ENCODE data around the gene ZXDA.
A peak's percentile ranks its signal among the peaks of the same experiment; 100 is the strongest.
"Not testable (repeated sequence)": the region's sequence is repeated elsewhere in the genome, so short reads cannot be mapped to it uniquely, and the experiment has no call there.

Gene ZXDA, protein sequence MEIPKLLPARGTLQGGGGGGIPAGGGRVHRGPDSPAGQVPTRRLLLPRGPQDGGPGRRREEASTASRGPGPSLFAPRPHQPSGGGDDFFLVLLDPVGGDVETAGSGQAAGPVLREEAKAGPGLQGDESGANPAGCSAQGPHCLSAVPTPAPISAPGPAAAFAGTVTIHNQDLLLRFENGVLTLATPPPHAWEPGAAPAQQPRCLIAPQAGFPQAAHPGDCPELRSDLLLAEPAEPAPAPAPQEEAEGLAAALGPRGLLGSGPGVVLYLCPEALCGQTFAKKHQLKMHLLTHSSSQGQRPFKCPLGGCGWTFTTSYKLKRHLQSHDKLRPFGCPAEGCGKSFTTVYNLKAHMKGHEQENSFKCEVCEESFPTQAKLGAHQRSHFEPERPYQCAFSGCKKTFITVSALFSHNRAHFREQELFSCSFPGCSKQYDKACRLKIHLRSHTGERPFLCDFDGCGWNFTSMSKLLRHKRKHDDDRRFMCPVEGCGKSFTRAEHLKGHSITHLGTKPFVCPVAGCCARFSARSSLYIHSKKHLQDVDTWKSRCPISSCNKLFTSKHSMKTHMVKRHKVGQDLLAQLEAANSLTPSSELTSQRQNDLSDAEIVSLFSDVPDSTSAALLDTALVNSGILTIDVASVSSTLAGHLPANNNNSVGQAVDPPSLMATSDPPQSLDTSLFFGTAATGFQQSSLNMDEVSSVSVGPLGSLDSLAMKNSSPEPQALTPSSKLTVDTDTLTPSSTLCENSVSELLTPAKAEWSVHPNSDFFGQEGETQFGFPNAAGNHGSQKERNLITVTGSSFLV

DNA sequence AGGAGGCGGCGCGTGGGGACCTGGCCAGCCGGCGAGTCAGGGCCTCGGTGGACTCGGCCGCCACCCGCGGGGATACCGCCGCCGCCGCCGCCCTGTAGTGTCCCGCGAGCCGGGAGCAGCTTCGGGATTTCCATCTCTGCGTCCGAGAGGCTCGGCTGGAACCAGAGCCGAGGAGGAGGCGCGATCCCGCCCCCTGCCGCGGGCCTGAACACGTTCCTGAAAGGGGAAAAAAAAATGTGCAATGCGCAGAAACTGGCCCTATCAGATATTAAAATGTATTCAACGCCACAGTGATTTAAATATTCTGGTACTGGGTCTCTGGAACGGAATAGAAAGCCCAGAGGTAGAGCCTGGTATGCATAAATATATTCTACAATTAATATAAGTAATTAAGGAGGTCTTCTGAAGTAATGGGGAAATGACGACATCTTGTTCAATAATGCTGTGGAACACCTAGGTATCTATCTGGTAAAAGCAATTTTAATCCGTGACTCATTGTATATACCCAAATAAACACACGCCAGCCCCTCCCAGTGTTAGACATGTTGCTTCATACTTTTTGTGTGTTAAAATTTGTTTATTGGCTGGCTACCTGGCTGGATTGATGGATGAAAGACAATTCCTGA, at the start of gene ZXDA:
ZXDA (minus strand) TSS at position 172 of the 626 bp plus-strand sequence; CDS start at position 134, 38 bp downstream.
- Mint-ChIP-seq H3K27ac (peak within 1 kb of the TSS; percentile 97 to 98), H3K4me3 (peak within 1 kb of the TSS; percentile 64 to 82)
- not testable (repeated sequence) for H3K9me3 Mint-ChIP-seq, H3K27me3 Mint-ChIP-seq, H3K4me1 Mint-ChIP-seq
- peak; percentile 63 for ATAC-seq
- DNase-seq: peak; percentile 2 to 15

DNA sequence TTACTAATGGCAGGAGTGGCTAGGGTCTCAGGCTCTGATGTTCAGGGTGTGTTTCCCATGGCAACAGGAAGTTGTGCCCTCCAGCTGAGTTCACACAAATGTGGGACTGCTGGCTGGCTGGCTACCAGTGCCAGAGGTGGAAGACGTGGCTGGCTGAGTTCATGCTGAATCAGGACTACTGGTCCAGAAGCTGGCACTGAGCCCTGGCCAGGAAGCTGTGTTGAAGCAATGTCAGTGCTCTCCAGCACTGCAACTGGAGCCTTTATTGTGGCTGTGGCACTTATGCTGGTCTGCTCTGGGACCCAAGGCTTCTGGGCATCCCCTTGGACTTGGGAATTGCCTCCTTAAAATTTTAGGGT, 42.0 kb upstream of the ZXDA start:
- peaks cover 5 to 13% of the 10 kb centered on the region in 2 donors for H3K9me3 Mint-ChIP-seq
- H3K27ac Mint-ChIP-seq: no peak overlapping the region
- H3K27me3 Mint-ChIP-seq: no peaks in the 10 kb centered on the region
- H3K4me3 Mint-ChIP-seq: no peak overlapping the region
- no peak for DNase-seq
- H3K4me1 Mint-ChIP-seq: no peaks in the 10 kb centered on the region
- ATAC-seq: no peak

DNA sequence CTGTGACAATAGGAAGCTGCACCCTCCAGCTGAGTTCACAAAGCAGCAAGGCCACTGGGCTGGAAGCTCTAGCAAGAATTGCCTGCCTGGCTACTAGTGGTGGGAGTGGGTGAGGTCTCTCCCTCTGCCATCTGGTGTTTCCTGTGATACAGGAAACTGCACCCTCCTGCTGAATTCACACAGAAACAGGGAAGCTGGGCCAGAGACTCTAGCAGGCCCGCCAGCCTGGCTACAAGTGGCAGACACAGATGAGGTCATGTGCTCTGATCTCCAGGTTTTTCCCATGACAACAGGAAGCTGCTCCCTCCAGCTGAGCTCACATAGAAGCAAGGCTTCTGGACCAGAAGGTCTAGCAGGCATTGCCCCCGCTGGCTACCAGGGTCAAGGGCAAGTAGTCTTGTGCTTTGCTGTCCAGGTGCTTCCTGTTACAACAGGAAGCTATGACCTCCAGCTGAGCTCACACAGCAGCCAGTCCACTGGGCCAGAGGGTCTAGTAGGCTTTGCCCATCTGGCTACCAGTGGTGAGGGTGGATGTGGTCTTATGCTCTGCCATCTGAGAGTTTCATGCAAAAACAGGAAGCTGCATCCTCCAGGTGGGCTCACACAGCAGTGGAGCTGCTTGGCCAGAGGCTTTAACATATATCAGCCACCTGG, 41.5 kb upstream of the ZXDA start:
- no peak overlapping the region for H3K27ac Mint-ChIP-seq

DNA sequence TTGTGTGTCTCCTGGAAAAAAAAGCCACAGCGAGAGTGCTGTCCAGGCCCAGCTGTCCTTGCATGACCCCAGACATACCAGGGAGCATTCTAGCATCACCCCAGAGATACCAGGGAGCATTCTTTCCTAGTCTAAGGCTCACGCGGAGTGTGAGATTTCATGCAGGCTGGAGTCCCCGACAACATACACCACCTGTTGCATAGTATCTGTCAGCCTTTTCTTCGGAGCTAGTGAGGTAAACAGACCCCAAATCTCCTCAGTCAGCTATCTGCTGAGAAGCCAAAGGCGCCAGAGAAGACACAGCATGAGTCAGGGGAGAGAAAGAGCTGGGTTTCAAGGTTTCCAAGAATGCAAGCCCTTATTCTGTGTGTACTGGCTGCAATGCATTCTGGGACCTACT, 23.1 kb upstream of the ZXDA start:
- Mint-ChIP-seq H3K9me3 (no peaks in the 10 kb centered on the region), H3K4me1 (no peaks in the 10 kb centered on the region), H3K27me3 (no peaks in the 10 kb centered on the region), H3K27ac (no peak overlapping the region), H3K4me3 (no peak overlapping the region)
- no peak for DNase-seq
- no peak for ATAC-seq

More for the DNA sequence above, 41.5 kb upstream of the ZXDA start:
- Mint-ChIP-seq H3K9me3 (peaks cover 5 to 13% of the 10 kb centered on the region in 2 donors), H3K27me3 (no peaks in the 10 kb centered on the region), H3K4me1 (no peaks in the 10 kb centered on the region), H3K4me3 (no peak overlapping the region)
- ATAC-seq (no peak), DNase-seq (no peak)

DNA sequence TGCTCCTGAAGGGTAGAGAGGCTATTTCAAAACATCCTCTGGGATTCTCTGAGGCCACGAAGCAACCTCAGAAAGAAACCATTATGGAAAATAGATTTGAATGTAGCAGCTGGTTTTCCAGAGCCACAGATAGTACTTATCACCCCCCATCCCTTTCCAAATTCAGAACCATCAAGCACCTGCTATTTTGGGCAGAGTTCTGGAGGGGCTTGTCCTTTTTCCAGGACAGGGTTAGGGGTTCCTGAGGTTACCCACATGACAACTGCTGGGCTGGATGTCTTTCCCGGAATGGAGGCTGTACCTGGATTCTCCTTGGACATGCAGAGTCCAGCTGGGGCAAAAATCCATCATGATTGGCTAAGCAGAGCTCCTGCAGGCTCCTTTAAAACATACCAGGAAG, 22.0 kb upstream of the ZXDA start:
- ATAC-seq (no peak), DNase-seq (no peak)
- Mint-ChIP-seq H3K4me3 (no peak overlapping the region), H3K27me3 (no peaks in the 10 kb centered on the region), H3K27ac (no peak overlapping the region), H3K9me3 (no peaks in the 10 kb centered on the region), H3K4me1 (no peaks in the 10 kb centered on the region)

DNA sequence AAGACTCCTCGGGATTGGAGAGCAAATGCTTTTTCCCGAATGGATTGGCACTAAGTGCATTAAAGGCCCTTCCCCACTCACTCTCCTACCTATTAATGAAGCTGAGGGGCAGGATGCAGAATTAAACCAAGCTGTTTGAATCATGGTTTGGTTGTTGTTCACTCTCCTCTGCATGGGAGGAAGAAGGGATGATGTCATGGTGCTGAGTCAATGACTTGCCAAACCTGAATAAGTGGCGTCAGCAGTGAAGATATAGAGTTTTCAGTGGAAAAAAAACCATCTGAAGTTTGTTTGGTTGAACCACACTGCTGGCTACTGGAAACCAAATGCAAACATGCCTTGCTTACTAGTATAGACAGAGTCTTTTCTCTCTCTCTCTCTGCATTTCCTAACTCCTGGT, 19.8 kb upstream of the ZXDA start:
- H3K27me3 Mint-ChIP-seq: no peaks in the 10 kb centered on the region
- no peak for ATAC-seq
- H3K27ac Mint-ChIP-seq: no peak overlapping the region
- H3K4me3 Mint-ChIP-seq: no peak overlapping the region
- H3K9me3 Mint-ChIP-seq: no peaks in the 10 kb centered on the region
- DNase-seq: no peak
- no peaks in the 10 kb centered on the region for H3K4me1 Mint-ChIP-seq

DNA sequence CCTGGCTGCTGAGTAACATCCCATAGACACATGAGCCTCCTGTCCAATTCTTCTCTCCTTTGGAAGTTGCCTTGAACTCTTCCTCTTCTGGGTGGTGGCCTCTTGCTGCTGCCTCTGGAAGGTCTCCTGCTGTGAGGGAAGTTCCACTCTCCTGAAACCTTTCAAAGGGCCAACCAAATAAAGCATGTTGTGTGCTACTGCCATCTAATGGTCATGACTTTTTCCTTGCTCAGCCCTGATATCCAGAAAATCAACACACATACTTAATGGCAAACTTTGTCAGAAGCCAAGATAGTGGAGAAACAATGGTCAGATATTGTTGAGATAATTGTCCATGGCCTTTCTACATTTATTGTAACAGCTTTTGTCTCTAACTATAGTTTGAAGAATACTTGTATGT, 19.1 kb upstream of the ZXDA start:
- no peak for DNase-seq

DNA sequence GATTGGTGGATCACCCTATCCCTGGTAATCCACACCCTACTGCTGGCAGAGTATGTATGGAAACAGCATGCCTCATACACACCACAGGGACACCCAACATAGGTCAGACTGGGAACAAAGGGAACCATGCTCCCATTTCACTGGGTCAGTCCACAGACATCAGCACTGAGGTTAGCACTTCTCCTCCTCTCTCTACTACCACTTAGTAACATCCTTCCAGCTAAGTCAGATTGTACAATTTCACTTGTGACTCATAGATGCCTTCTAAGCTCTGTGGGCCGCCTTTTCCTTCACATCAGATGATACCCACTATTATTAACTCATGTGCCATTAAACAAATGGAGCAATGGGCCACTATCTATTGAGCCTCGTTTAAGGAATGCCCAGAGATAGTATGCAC, 15.5 kb upstream of the ZXDA start:
- Mint-ChIP-seq H3K4me3 (no peak overlapping the region), H3K27me3 (no peaks in the 10 kb centered on the region), H3K4me1 (no peaks in the 10 kb centered on the region), H3K9me3 (no peaks in the 10 kb centered on the region), H3K27ac (no peak overlapping the region)
- DNase-seq (no peak), ATAC-seq (no peak)

More for the DNA sequence above, 19.1 kb upstream of the ZXDA start:
- no peak for ATAC-seq
- no peak overlapping the region for H3K27ac Mint-ChIP-seq
- no peaks in the 10 kb centered on the region for H3K27me3 Mint-ChIP-seq
- no peaks in the 10 kb centered on the region for H3K4me1 Mint-ChIP-seq
- no peaks in the 10 kb centered on the region for H3K9me3 Mint-ChIP-seq
- no peak overlapping the region for H3K4me3 Mint-ChIP-seq

DNA sequence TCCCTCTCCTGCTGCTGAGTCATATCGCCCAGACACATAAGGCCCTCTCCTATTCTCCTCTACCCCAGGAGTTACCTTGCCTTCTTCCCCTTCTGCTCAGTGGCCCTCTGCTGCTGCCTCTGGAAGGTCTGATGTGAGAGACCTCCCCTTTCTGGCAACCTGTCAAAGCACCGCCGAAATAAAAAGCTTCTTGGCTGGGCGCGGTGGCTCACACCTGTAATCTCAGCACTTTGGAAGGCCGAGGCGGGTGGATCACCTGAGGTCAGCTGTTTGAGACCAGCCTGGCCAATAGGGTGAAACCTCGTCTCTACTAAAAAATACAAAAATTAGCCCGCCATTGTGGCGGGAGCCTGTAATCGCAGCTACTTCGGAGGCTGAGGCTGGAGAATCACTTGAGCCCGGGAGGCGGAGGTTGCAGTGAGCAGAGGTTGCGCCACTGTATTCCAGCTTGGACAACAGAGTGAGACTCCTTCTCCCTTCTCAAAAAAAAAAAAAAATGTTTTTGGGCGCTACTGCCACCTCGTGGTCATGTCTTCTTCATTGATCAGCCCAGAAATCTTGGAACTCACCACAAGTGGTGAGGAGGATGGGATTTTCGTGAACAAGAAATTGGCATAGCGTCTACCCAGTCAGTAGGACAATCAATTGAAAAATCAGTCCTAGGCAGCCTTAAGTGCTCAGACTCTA, 8.6 kb upstream of the ZXDA start:
- ATAC-seq (no peak), DNase-seq (peak; percentile 9 to 13)
- Mint-ChIP-seq H3K27ac (no peak overlapping the region), H3K4me1 (no peaks in the 10 kb centered on the region), H3K27me3 (no peaks in the 10 kb centered on the region), H3K4me3 (no peak overlapping the region), H3K9me3 (no peaks in the 10 kb centered on the region)

DNA sequence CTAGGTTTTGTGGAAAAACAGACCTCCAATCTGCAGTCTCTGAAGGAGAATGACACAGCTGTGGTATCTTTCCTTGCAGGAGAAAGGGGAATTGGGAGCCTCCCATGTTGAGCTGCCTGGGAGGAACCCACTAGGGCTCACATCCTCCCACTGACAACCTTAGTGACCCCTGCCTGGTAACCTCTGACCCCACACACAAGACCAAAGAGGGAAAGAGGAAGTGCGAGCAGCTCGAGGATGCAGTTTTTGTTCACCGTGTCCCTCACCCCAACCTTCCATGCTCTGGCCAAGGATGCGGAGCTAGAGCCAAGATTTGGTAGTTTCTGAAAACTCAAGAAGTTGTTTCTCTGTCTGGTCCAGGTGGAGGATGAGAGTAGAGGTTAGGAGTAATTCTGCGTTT, 5.4 kb upstream of the ZXDA start:
- H3K27me3 Mint-ChIP-seq: no peaks in the 10 kb centered on the region
- ATAC-seq (no peak), DNase-seq (no peak)
- H3K4me3 Mint-ChIP-seq: no peak overlapping the region
- no peaks in the 10 kb centered on the region for H3K4me1 Mint-ChIP-seq
- no peak overlapping the region for H3K27ac Mint-ChIP-seq
- no peaks in the 10 kb centered on the region for H3K9me3 Mint-ChIP-seq

DNA sequence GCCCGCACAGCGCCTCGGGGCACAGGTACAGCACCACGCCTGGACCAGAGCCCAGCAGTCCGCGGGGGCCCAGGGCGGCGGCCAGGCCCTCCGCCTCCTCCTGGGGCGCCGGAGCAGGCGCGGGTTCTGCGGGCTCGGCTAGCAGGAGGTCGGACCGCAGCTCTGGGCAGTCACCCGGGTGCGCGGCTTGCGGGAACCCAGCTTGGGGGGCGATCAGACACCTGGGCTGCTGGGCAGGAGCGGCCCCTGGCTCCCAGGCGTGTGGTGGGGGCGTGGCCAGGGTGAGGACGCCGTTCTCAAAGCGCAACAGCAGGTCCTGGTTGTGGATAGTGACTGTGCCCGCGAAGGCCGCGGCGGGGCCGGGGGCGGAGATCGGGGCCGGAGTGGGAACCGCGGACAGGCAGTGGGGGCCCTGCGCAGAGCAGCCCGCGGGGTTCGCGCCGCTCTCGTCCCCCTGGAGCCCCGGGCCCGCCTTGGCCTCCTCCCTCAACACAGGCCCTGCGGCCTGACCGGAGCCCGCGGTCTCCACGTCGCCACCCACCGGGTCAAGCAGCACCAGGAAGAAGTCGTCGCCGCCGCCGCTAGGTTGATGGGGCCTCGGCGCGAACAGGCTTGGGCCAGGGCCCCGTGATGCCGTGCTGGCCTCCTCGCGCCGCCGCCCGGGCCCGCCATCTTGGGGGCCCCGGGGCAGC, 517 bp downstream of the ZXDA start:
- DNase-seq: peak; percentile 49 to 50
- H3K27me3 Mint-ChIP-seq, H3K9me3 Mint-ChIP-seq, H3K4me1 Mint-ChIP-seq: not testable (repeated sequence)
- Mint-ChIP-seq H3K4me3 (peak overlapping the region; percentile 44 to 64), H3K27ac (peak overlapping the region; percentile 80 to 93)
- ATAC-seq: peak; percentile 88

DNA sequence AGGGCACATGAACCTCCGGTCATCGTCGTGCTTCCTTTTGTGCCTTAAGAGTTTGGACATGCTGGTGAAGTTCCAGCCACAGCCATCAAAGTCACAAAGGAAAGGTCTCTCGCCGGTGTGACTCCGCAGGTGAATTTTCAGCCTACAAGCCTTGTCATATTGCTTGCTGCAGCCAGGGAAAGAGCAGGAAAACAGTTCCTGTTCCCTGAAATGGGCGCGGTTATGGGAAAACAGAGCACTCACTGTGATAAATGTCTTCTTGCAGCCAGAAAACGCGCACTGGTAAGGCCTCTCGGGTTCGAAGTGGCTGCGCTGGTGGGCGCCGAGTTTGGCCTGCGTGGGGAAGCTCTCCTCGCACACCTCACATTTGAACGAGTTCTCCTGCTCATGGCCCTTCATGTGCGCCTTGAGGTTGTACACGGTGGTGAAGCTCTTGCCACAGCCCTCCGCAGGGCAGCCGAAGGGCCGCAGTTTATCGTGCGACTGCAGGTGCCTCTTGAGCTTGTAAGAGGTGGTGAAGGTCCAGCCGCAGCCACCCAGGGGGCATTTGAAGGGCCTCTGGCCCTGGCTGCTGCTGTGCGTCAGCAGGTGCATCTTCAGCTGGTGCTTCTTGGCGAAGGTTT, 1.2 kb downstream of the ZXDA start:
- ATAC-seq, H3K27me3 Mint-ChIP-seq, H3K9me3 Mint-ChIP-seq, H3K4me1 Mint-ChIP-seq: not testable (repeated sequence)
- Mint-ChIP-seq H3K4me3 (peak overlapping the region in 1 of 2 donors; percentile 54), H3K27ac (peak overlapping the region in 1 of 2 donors; percentile 13)
- peak in 1 of 2 donors; percentile 1 for DNase-seq

DNA sequence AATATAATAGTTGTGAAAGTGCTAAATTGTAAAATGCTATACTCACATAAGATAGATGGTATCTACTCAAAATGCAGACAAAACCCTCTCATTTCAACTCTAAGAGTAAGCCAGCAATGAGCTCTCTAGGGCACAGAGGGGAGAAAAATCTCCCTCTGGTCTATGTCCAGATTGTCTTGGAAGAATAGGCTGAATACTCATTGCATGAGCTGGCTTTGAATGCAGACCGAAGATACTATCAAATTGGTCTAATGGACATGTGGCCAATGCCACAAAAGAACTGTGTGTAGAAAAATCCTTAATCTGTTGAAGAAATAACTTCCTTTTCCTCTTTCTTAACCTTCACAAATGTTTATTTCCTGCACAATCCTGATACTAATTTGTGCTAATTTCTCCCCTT, 3.5 kb downstream of the ZXDA start:
- no peak for ATAC-seq
- H3K4me1 Mint-ChIP-seq: no peaks in the 10 kb centered on the region
- peak overlapping the region in 1 of 2 donors; percentile 26 for H3K4me3 Mint-ChIP-seq
- no peaks in the 10 kb centered on the region for H3K27me3 Mint-ChIP-seq
- no peaks in the 10 kb centered on the region for H3K9me3 Mint-ChIP-seq
- no peak for DNase-seq
- no peak overlapping the region for H3K27ac Mint-ChIP-seq

DNA sequence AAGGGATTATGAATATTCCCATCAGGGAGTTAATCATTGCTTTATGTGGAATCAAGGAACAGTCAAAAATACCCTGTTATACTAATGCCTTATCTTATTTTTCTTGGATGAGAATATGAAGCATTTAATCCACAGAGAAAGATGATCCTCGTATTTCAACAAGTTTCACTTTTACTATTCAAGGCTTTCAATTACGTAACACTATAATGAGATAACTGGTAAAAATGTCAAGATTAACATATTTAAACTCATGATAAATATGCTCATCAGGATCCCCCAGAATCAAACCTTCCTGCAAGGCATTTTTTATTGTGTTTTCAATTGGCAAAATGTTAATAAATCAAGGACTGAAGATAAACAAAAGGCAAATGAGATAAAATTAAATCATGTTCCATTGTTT, 5.1 kb downstream of the ZXDA start:
- no peak for ATAC-seq
- DNase-seq: no peak
- H3K27ac Mint-ChIP-seq: no peak overlapping the region
- H3K9me3 Mint-ChIP-seq: no peaks in the 10 kb centered on the region
- H3K4me3 Mint-ChIP-seq: no peak overlapping the region
- H3K27me3 Mint-ChIP-seq: no peaks in the 10 kb centered on the region
- no peaks in the 10 kb centered on the region for H3K4me1 Mint-ChIP-seq

All from stimulated activated naive CD8-positive, alpha-beta T cell treated with anti-CD3 and anti-CD28 coated beads, Interleukin-15, amount 100 ng/mL, for 72 hours (primary cell).